GM18867 (cell line): ENCODE measurements around the gene JAG2.

Experiments
- ATAC-seq: cut with Tn5 transposase; IDR thresholded peaks from one replicate; pipeline ENCODE4 v1.9.1; 2021; ENCODE audit warnings: mild to moderate bottlenecking, moderate library complexity; ENCODE audit not compliant: unreplicated experiment

The JAG2 gene

GRCh38 chr14:105095236-105095805 lies 73.3 kb downstream of the JAG2 start:
- ATAC-seq: no peak

GRCh38 chr14:105094193-105094907 lies 74.2 kb downstream of the JAG2 start:
- no peak for ATAC-seq

- peak; percentile 41 for ATAC-seq
Measured at GRCh38 chr14:105093431-105094192, 75.0 kb downstream of the JAG2 start.

- peak; percentile 40 for ATAC-seq
Measured at GRCh38 chr14:105093038-105093430, 75.5 kb downstream of the JAG2 start.

GRCh38 chr14:105092171-105093037 lies 76.2 kb downstream of the JAG2 start:
- no peak for ATAC-seq

GRCh38 chr14:105091517-105092170 lies 76.9 kb downstream of the JAG2 start:
- ATAC-seq: no peak

- no peak for ATAC-seq
Measured at GRCh38 chr14:105091054-105091516, 77.5 kb downstream of the JAG2 start.
